ENCODE results near the gene NTM.

- TF ChIP-seq POLR2A (IDR thresholded peaks at IDR 0.05): no peak
- no peak for TF ChIP-seq CTCF (IDR thresholded peaks at IDR 0.05)
- TF ChIP-seq EP300 (IDR thresholded peaks at IDR 0.05): no peak
These were observed 317.1 kb downstream of the NTM start for GRCh38 chr11:131687291-131688047.
